GM19452 (cell line): Measurements from ENCODE around the gene PPP2R2C.

Experiments
- ATAC-seq: cut with Tn5 transposase; IDR thresholded peaks from one replicate; pipeline ENCODE4 v1.9.1; 2021; ENCODE audit not compliant: unreplicated experiment

PPP2R2C gene

DNA sequence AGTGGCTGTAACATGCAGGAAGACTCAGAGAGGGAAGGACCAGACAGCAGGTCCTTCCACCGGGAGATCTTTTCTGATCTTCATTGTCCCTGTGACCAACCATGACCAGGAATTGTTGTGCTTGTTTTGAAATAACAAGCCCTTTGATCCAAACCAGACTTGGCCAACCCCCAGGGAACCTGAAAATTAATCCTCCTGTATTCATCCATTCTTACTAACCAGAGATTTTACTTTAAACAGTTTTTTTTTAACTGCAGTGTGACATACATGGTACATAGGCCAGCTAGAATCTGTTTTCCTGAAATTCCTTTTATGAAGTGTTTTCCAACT is 198.8 kb downstream of the PPP2R2C start:
- no peak for ATAC-seq

DNA sequence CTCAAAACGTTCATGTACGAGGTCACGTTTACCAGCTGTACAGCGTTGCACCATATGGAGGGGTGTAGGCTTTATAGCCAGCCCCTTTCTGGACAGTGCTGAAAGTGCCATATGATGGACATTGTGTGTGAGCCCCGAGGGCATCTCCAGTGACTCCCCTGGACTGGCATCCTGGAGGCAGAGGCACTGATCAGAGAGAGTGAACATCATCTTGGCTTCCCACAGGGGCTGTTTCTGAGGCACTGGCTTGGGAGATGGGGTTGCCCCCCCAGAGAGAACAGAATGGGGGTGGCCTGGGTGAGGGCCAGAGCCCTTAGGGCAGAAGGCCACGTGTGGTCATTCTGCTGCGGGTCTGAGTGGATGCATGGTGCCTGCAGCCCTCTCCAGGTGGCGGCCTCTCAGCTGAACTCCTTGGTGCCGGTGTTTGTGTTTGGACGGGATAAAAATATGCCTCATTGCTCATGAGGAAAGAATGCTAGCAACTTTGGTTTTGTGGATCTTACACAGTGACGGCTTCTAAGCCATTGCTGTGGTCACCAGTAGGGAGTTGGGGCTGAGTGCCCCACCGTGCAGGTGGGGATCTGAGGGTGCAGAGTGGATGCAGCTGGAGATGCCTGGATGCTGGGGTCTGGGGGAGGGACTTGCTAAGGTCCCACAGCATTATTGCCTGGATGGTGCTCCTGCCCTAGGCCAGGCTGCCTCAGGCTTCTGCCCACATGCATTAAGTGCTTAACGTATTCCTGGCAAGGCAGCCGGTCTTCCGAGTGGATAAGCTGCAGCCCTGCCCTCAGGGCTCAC is 199.4 kb downstream of the PPP2R2C start:
- no peak for ATAC-seq

DNA sequence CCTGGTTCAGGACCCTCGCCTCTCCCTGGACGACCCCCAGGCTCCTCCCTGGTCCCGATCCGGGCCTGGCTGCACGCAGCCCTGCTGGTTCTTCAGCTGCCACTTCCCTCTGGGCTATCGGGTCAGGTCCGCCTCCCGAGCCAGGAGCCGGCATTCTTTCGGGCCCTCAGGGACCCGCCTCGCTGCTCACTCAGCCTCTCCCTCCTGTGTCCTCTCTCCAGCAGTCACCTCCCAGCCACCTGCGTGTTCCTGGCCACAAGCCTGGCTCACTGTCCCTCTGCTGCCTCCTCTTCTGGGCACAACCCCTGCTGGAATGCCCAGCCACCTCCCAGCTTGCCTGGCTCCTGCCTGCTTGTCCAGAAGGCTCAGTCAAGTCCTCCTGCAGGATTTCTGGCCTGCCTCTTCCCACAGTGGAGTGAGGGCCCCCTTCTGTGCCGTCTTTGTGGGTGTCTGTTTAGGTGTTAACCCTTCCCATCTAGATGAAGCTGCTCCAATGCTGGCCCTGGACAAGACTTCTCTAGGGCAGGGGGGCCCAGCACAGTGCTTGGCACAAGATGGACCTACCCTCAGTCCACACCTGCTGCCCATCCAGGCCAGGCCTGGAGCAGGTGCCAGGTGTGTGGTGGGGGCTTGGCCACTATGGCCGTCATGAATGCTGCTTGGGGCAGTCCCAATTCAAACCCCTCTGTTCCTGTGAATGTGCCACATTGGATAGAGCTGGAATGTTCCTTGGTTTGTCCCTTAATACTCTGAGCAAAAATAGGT is 200.5 kb downstream of the PPP2R2C start:
- ATAC-seq = no peak

DNA sequence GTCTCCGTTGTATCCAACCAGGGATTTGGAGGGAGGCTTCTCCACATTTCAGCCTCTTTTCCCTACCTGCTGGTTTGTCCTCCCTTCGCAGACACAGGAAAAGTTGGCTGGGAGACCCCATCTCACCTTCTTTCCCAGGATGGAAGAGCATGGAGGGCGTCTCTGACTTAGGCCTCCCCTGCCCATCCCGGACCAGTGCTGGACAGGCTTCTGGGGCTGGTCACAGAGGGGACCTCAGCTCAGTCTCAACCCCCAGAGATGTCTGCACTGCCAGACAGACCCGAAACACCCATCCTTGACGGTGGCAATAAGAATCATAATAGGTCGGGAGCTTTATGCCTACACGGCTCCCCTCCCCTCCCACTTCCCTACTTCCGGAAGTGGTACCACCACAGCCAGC is 201.2 kb downstream of the PPP2R2C start:
- ATAC-seq = no peak

DNA sequence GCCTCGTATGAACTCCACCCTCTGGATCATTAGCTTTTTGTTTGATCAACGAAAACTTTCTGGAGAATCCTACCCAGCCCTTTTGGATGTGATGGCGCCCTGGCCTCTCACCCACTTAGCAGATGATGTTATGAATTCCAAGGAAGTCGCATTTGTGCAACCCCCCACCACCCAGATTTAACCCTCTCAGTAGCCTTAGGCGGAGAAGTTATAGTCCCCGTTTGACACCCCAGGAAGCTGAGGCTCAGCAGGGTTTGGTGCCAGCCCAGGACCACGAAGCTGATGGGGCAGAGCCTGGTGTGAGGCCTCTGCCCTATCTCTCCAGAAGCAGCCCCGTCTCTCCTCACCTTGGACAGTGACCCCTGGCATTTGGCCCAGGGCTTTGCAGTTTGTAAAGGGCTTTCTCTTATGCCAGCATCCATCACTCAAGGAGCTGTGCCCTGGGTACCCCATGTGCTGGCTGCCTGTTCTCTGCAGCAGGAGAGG is 201.7 kb downstream of the PPP2R2C start:
- no peak for ATAC-seq
